ENCODE measurements around the gene RUNX2.
A peak's percentile ranks its signal among the peaks of the same experiment; 100 is the strongest.

The RUNX2 gene

GRCh38 chr6:45704056-45704800 lies 376.1 kb downstream of the RUNX2 start (continued):
- TF ChIP-seq REST (tag by site-specific recombination; IDR thresholded peaks at IDR 0.05) = no peak
- TF ChIP-seq SCRT2 (tag by site-specific recombination; IDR thresholded peaks at IDR 0.05) = no peak
- TF ChIP-seq ZNF202 (tag by site-specific recombination; IDR thresholded peaks at IDR 0.05; ENCODE audit: borderline replicate concordance) = no peak
- TF ChIP-seq GFI1B (tag by site-specific recombination; IDR thresholded peaks at IDR 0.05) = no peak
- TF ChIP-seq KLF16 (tag by site-specific recombination; IDR thresholded peaks at IDR 0.05) = no peak
- no peak for TF ChIP-seq ZBTB6 (tag by site-specific recombination; IDR thresholded peaks at IDR 0.05)
- TF ChIP-seq ZNF704 (tag by site-specific recombination; IDR thresholded peaks at IDR 0.05) = no peak

- TF ChIP-seq REST (tag by site-specific recombination; IDR thresholded peaks at IDR 0.05) (peak; percentile 58; the same call in 1 of the 2 replicates), SETDB1 (IDR thresholded peaks at IDR 0.05; ENCODE audit: insufficient read length, low read length) (no peak), ZNF555 (tag by site-specific recombination; conservative IDR thresholded peaks at IDR 0.05) (no peak)
- Histone ChIP-seq H3K4me3 (ENCODE audit: low read depth, low read length) (no peak overlapping the region), H3K36me3 (ENCODE audit: control insufficient read depth in 2 of 2, insufficient read depth in 1 of 2, low read length in 2 of 2) (no peaks in the 10 kb centered on the region), H3K9me3 (ENCODE audit: control insufficient read depth, insufficient read depth, low read depth, low read length) (no peaks in the 10 kb centered on the region), H3K27ac (ENCODE audit: extremely low read depth, low read depth, low read length) (no peak overlapping the region), H3K4me1 (ENCODE audit: control insufficient read depth, insufficient read depth, low read length) (no peaks in the 10 kb centered on the region; the same call in 1 of the 2 replicates)
- CTCF ChIA-PET = interaction anchor here (5.5 kb wide), 1 partner anchor 8 kb away, joined by 30 read pairs; no protein-coding TSS in a partner anchor
- POLR2A ChIA-PET = interaction anchor here (0.8 kb wide), 1 partner anchor 41 kb away, joined by 3 read pairs; no protein-coding TSS in a partner anchor
Measured at GRCh38 chr6:45705137-45705855, 377.2 kb downstream of the RUNX2 start.

GRCh38 chr6:45706319-45706718 lies 378.2 kb downstream of the RUNX2 start:
- H3K27ac ChIP-seq (ENCODE audit: extremely low read depth, low read depth, low read length) = no peak overlapping the region
- H3K9me3 ChIP-seq (ENCODE audit: control insufficient read depth, insufficient read depth, low read depth, low read length) = no peaks in the 10 kb centered on the region
- no peaks in the 10 kb centered on the region for H3K36me3 ChIP-seq (ENCODE audit: control insufficient read depth in 2 of 2, insufficient read depth in 1 of 2, low read length in 2 of 2)
- ChIA-PET POLR2A (no interaction called here), CTCF (no interaction called here)
- no peak overlapping the region for H3K4me3 ChIP-seq (ENCODE audit: low read depth, low read length)
- peaks cover 5% of the 10 kb centered on the region for H3K4me1 ChIP-seq (ENCODE audit: control insufficient read depth, insufficient read depth, low read length)
- TF ChIP-seq IKZF3 (tag by site-specific recombination; IDR thresholded peaks at IDR 0.05) (no peak), ZNF514 (tag by site-specific recombination; IDR thresholded peaks at IDR 0.05) (no peak), ZNF266 (tag by site-specific recombination; IDR thresholded peaks at IDR 0.05; ENCODE audit: low read depth) (no peak), ZNF341 (tag by site-specific recombination; IDR thresholded peaks at IDR 0.05; ENCODE audit: low read depth) (no peak), ZBTB7A (tag by site-specific recombination; IDR thresholded peaks at IDR 0.05; ENCODE audit: low read depth) (no peak), TRIM28 (IDR thresholded peaks at IDR 0.05; ENCODE audit: borderline replicate concordance, low read length) (no peak), ZNF529 (tag by site-specific recombination; IDR thresholded peaks at IDR 0.05; ENCODE audit: insufficient replicate concordance) (no peak), KLF8 (tag by site-specific recombination; IDR thresholded peaks at IDR 0.05) (no peak), ZFP3 (tag by site-specific recombination; IDR thresholded peaks at IDR 0.05; ENCODE audit: low read depth) (no peak)
